VCaP (cell line): ENCODE data around the gene RASA4B.
A peak's percentile ranks its signal among the peaks of the same experiment; 100 is the strongest.
"Not testable (repeated sequence)": the region's sequence is repeated elsewhere in the genome, so short reads cannot be mapped to it uniquely, and the experiment has no call there.

ENCODE experiments used
- H3K27ac ChIP-seq: fragments of 450-650 bp; 2 replicates; pipeline ENCODE4 v1.5.1; 2017
- CTCF ChIP-seq: fragments of 450-650 bp; conservative IDR thresholded peaks from 2 replicates; pipeline ENCODE4 v1.5.1; 2017; ENCODE audit warnings: mild to moderate bottlenecking, moderate library complexity

Gene RASA4B

GRCh38 chr7:102511860-102512522 lies 5.6 kb downstream of the RASA4B start:
- not testable (repeated sequence) for H3K27ac ChIP-seq

- H3K27ac ChIP-seq = not testable (repeated sequence)
Observed at GRCh38 chr7:102510575-102510974, 7.0 kb downstream of the RASA4B start.

- H3K27ac ChIP-seq = not testable (repeated sequence)
Observed at GRCh38 chr7:102507410-102508088, 10.0 kb downstream of the RASA4B start.

- not testable (repeated sequence) for H3K27ac ChIP-seq
Observed at GRCh38 chr7:102505298-102506185, 12.0 kb downstream of the RASA4B start.

GRCh38 chr7:102503141-102503540 lies 14.4 kb downstream of the RASA4B start:
- not testable (repeated sequence) for H3K27ac ChIP-seq

- H3K27ac ChIP-seq = not testable (repeated sequence)
Observed at GRCh38 chr7:102498321-102498720, 19.3 kb downstream of the RASA4B start.

GRCh38 chr7:102497308-102497707 lies 20.3 kb downstream of the RASA4B start:
- H3K27ac ChIP-seq = not testable (repeated sequence)

GRCh38 chr7:102496861-102497260 lies 20.7 kb downstream of the RASA4B start:
- not testable (repeated sequence) for H3K27ac ChIP-seq

GRCh38 chr7:102494473-102495149 lies 23.0 kb downstream of the RASA4B start:
- H3K27ac ChIP-seq = not testable (repeated sequence)

GRCh38 chr7:102494026-102494425 lies 23.6 kb downstream of the RASA4B start:
- not testable (repeated sequence) for H3K27ac ChIP-seq

- not testable (repeated sequence) for H3K27ac ChIP-seq
Observed at GRCh38 chr7:102493220-102493935, 24.2 kb downstream of the RASA4B start.

- not testable (repeated sequence) for H3K27ac ChIP-seq
Observed at GRCh38 chr7:102490529-102491075, 27.0 kb downstream of the RASA4B start.

- H3K27ac ChIP-seq = not testable (repeated sequence)
Observed at GRCh38 chr7:102484317-102484716, 33.3 kb downstream of the RASA4B start.

- not testable (repeated sequence) for H3K27ac ChIP-seq
Observed at GRCh38 chr7:102481962-102482361, 35.6 kb downstream of the RASA4B start.

- peak; percentile 81 for TF ChIP-seq CTCF
- not testable (repeated sequence) for H3K27ac ChIP-seq
Observed at GRCh38 chr7:102479982-102480637, 37.5 kb downstream of the RASA4B start.

- H3K27ac ChIP-seq = not testable (repeated sequence)
Observed at GRCh38 chr7:102479209-102479584, 38.4 kb downstream of the RASA4B start.

GRCh38 chr7:102478314-102479208 lies 39.0 kb downstream of the RASA4B start, which contains the start of gene POLR2J:
POLR2J (minus strand) TSS chr7:102478922; CDS start chr7:102478860, 62 bp downstream.
- H3K27ac ChIP-seq = not testable (repeated sequence)
